Sigmoid colon (tissue), 3 donors: Measurements from ENCODE around the gene SESN3.

Source experiments
- POLR2A ChIP-seq, 2 donors: fragments of 450-650 bp; IDR thresholded peaks; one replicate each; pipeline ENCODE4 v1.6.1; 2016; ENCODE audit warnings: antibody characterized with exemption in 2 of 2, mild to moderate bottlenecking in 2 of 2, moderate library complexity in 2 of 2
- TF ChIP-seq, protein P1 (sequence below), 4 experiments: fragments of 450-650 bp in 3 of 4; fragments of 200-600 bp in 1 of 4; IDR thresholded peaks; one replicate each; pipeline ENCODE4 v1.5.1; 2016 to 2019; ENCODE audit warnings: antibody characterized with exemption in 4 of 4, mild to moderate bottlenecking in 3 of 4, moderate library complexity in 2 of 4

DNA sequence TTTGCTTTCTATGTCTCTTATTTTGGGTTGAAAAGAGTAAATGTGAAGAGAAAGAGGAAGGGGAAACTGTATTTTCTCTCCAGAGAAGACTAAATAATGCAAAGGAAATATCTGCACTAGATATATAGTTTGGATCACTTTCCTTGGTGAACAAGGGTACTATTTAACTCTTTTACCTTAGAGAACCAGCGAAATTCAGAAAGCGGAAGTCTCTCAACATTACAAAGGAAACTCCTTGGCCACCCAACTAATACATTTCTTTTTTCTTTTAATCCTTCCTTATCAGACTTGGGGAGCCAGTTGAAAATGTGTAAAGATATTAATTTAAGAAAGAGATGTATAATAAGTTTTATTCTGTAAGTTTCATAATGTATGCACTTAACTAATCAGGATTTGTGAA, 64.2 kb downstream of the SESN3 start:
- TF ChIP-seq, protein P1, sequence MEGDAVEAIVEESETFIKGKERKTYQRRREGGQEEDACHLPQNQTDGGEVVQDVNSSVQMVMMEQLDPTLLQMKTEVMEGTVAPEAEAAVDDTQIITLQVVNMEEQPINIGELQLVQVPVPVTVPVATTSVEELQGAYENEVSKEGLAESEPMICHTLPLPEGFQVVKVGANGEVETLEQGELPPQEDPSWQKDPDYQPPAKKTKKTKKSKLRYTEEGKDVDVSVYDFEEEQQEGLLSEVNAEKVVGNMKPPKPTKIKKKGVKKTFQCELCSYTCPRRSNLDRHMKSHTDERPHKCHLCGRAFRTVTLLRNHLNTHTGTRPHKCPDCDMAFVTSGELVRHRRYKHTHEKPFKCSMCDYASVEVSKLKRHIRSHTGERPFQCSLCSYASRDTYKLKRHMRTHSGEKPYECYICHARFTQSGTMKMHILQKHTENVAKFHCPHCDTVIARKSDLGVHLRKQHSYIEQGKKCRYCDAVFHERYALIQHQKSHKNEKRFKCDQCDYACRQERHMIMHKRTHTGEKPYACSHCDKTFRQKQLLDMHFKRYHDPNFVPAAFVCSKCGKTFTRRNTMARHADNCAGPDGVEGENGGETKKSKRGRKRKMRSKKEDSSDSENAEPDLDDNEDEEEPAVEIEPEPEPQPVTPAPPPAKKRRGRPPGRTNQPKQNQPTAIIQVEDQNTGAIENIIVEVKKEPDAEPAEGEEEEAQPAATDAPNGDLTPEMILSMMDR (IDR thresholded peaks at IDR 0.05), result no peak
- no peak for TF ChIP-seq POLR2A (IDR thresholded peaks at IDR 0.05)
